Parathyroid adenoma (tissue), 2 donors: ENCODE measurements around the gene SLX9.

Experiments
- H2AFZ ChIP-seq: fragments of 300-600 bp; sonication (generic); one replicate; pipeline ENCODE4 v1.7.0; 2017; ENCODE audit warnings: antibody characterized with exemption, mild to moderate bottlenecking
- H3K27ac ChIP-seq: fragments of 300-600 bp; sonication (generic); one replicate; pipeline ENCODE4 v1.7.0; 2017
- H3K27me3 ChIP-seq: fragments of 300-600 bp; sonication (generic); one replicate; pipeline ENCODE4 v1.7.0; 2017; ENCODE audit warnings: low read length; ENCODE audit not compliant: control insufficient read depth, insufficient read depth
- H3K36me3 ChIP-seq: fragments of 300-600 bp; sonication (generic); one replicate; pipeline ENCODE4 v1.7.0; 2017; ENCODE audit warnings: low read length; ENCODE audit not compliant: control insufficient read depth, insufficient read depth
- H3K4me1 ChIP-seq: fragments of 300-600 bp; sonication (generic); one replicate; pipeline ENCODE4 v1.7.0; 2017; ENCODE audit warnings: control low read depth
- H3K4me2 ChIP-seq: fragments of 300-600 bp; sonication (generic); one replicate; pipeline ENCODE4 v1.7.0; 2017; ENCODE audit warnings: low read length
- H3K4me3 ChIP-seq: fragments of 300-600 bp; sonication (generic); one replicate; pipeline ENCODE4 v1.7.0; 2017; ENCODE audit warnings: low read depth, low read length
- H3K79me2 ChIP-seq: fragments of 300-600 bp; sonication (generic); one replicate; pipeline ENCODE4 v1.7.0; 2017; ENCODE audit warnings: control low read depth
- H3K9ac ChIP-seq: fragments of 300-600 bp; sonication (generic); one replicate; pipeline ENCODE4 v1.7.0; 2017; ENCODE audit warnings: mild to moderate bottlenecking
- H3K9me3 ChIP-seq: fragments of 300-600 bp; sonication (generic); one replicate; pipeline ENCODE4 v1.7.0; 2017; ENCODE audit warnings: low read length; ENCODE audit not compliant: control insufficient read depth
- CTCF ChIP-seq: fragments of 300-600 bp; sonication (generic); IDR thresholded peaks from one replicate; pipeline ENCODE4 v1.7.0; 2017; ENCODE audit warnings: antibody characterized with exemption, mild to moderate bottlenecking
- donor health status: primary hyperparathyroidism.

The SLX9 gene

GRCh38 chr21:44919111-44919912 lies 20.5 kb upstream of the SLX9 start:
- no peak for TF ChIP-seq CTCF
- no peaks in the 10 kb centered on the region for H3K4me1 ChIP-seq
- no peaks in the 10 kb centered on the region for H3K36me3 ChIP-seq
- H3K9ac ChIP-seq: no peak overlapping the region
- no peak overlapping the region for H3K4me2 ChIP-seq
- no peaks in the 10 kb centered on the region for H3K79me2 ChIP-seq
- no peak overlapping the region for H3K4me3 ChIP-seq
- no peaks in the 10 kb centered on the region for H3K9me3 ChIP-seq
- no peak overlapping the region for H3K27ac ChIP-seq
- H3K27me3 ChIP-seq: no peaks in the 10 kb centered on the region
- no peak overlapping the region for H2AFZ ChIP-seq

- Histone ChIP-seq H2AFZ (no peak overlapping the region), H3K9ac (no peak overlapping the region), H3K27ac (no peak overlapping the region), H3K79me2 (no peaks in the 10 kb centered on the region), H3K36me3 (no peaks in the 10 kb centered on the region), H3K9me3 (no peaks in the 10 kb centered on the region), H3K4me1 (no peaks in the 10 kb centered on the region), H3K4me2 (no peak overlapping the region), H3K4me3 (no peak overlapping the region), H3K27me3 (no peaks in the 10 kb centered on the region)
- no peak for TF ChIP-seq CTCF
Observed at GRCh38 chr21:44919913-44920693, 19.7 kb upstream of the SLX9 start.

GRCh38 chr21:44920694-44921604 lies 18.9 kb upstream of the SLX9 start, which contains the start of gene ITGB2:
Gene ITGB2, minus strand, starts transcription at chr21:44920899. Its CDS starts 10,117 bp downstream, at chr21:44910782.
- no peak within 1 kb of the TSS for H3K4me3 ChIP-seq
- no peaks in the 10 kb centered on the region for H3K36me3 ChIP-seq
- H3K27me3 ChIP-seq: no peaks in the 10 kb centered on the region
- no peak for TF ChIP-seq CTCF
- no peaks in the 10 kb centered on the region for H3K79me2 ChIP-seq
- no peak within 1 kb of the TSS for H3K9ac ChIP-seq
- H2AFZ ChIP-seq: no peak within 1 kb of the TSS
- no peaks in the 10 kb centered on the region for H3K4me1 ChIP-seq
- no peak within 1 kb of the TSS for H3K4me2 ChIP-seq
- no peak within 1 kb of the TSS for H3K27ac ChIP-seq
- no peaks in the 10 kb centered on the region for H3K9me3 ChIP-seq

DNA sequence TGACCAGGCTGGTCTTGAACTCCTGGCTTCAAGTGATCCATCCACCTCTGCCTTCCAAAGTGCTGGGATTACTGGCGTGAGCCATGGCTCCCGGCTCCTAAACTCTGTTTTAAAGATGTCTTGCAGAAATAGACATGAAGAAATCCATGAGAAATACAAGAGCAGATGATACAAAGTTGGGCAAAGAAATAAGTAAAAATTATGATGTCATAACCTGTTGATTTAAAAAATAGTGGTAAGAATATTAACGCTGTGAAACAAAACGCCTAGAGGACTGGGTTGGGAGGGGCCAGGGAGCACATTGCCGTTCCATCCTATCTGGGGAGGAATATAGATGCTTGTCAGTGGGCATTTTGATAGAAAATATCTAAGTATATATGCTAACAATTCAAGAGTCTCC lies 17.9 kb upstream of the SLX9 start:
- Histone ChIP-seq H3K79me2 (no peaks in the 10 kb centered on the region), H3K4me3 (no peak overlapping the region), H3K36me3 (no peaks in the 10 kb centered on the region), H2AFZ (no peak overlapping the region), H3K27ac (no peak overlapping the region), H3K4me1 (no peaks in the 10 kb centered on the region), H3K9ac (no peak overlapping the region), H3K9me3 (no peaks in the 10 kb centered on the region), H3K27me3 (no peaks in the 10 kb centered on the region), H3K4me2 (no peak overlapping the region)
- no peak for TF ChIP-seq CTCF
